H1 (cell line): ENCODE data around the gene SLC6A3. TPM values are rescaled to one million over a fixed set of nuclear protein-coding genes. Genes with fewer than 3 reads are reported as not detected.

Source experiments
- CTCF ChIA-PET: fragments of 300-600 bp; sonication (Branson Sonifier 250); formaldehyde crosslinking; loops from one replicate; lab custom pipeline; 2021; ENCODE audit not compliant: partially characterized antibody; lab: Charles Lee
- POLR2A ChIA-PET: fragments of 300-600 bp; sonication (Branson Sonifier 250); formaldehyde crosslinking; loops from one replicate; lab custom pipeline; 2021; ENCODE audit warnings: inconsistent platforms; ENCODE audit not compliant: partially characterized antibody; lab: Charles Lee
- DNase-seq, 2 experiments: peaks; one replicate each; pipeline versions ENCODE4 v3.0.0 to v3.0.0-alpha.2; 2010 to 2022; ENCODE audit warnings: low spot score in 2 of 2, low read depth in 1 of 2, mixed read lengths in 1 of 2
- FAIRE-seq: peaks from 2 replicates; lab custom pipeline; 2011; peaks lifted over from hg19 to GRCh38; lab: Jason Lieb, UNC
- H2AFZ ChIP-seq: 2 replicates; pipeline ENCODE4 v1.8.1; 2012; ENCODE audit warnings: low read length, inconsistent platforms
- H2AK5ac ChIP-seq: 2 replicates; pipeline ENCODE4 v1.6.1; 2013; ENCODE audit warnings: low read depth, low read length
- H2BK120ac ChIP-seq: replicated peaks from 2 replicates; pipeline ENCODE3; 2013; ENCODE audit warnings: low read depth, low read length, inconsistent platforms
- H2BK12ac ChIP-seq: 2 replicates; pipeline ENCODE4 v1.6.1; 2013; ENCODE audit warnings: low read depth, low read length
- H2BK15ac ChIP-seq: 2 replicates; pipeline ENCODE4 v1.6.1; 2013; ENCODE audit warnings: low read length
- H2BK20ac ChIP-seq: 2 replicates; pipeline ENCODE4 v1.6.1; 2013; ENCODE audit warnings: low read length
- H2BK5ac ChIP-seq: 2 replicates; pipeline ENCODE4 v1.6.1; 2013; ENCODE audit warnings: low read depth, low read length
- H3K14ac ChIP-seq: 2 replicates; pipeline ENCODE4 v1.6.1; 2013; ENCODE audit warnings: inconsistent platforms; ENCODE audit not compliant: insufficient read length
- H3K18ac ChIP-seq: 2 replicates; pipeline ENCODE4 v1.6.1; 2013; ENCODE audit warnings: low read length; ENCODE audit errors: extremely low read depth
- H3K23ac ChIP-seq: 2 replicates; pipeline ENCODE4 v1.6.1; 2013; ENCODE audit warnings: inconsistent platforms; ENCODE audit not compliant: insufficient read length
- H3K23me2 ChIP-seq: 2 replicates; pipeline ENCODE4 v1.6.1; 2013; ENCODE audit warnings: low read depth, low read length
- H3K27ac ChIP-seq: 2 replicates; pipeline ENCODE4 v1.6.1; 2011; ENCODE audit warnings: low read depth, low read length, inconsistent platforms
- H3K27me3 ChIP-seq, 4 experiments: replicated peaks in 1 of 4; 1 replicate in 1 of 4; 2 replicates in 3 of 4; pipeline versions ENCODE4 v1.6.1 to v1.8.1; 2011 to 2013; ENCODE audit warnings: low read length in 3 of 4, mild to moderate bottlenecking in 3 of 4, inconsistent platforms in 2 of 4, mixed read lengths in 2 of 4, moderate library complexity in 1 of 4; ENCODE audit not compliant: control insufficient read depth in 3 of 4, insufficient read depth in 3 of 4; ENCODE audit errors: extremely low read depth in 1 of 4
- H3K36me3 ChIP-seq, 4 experiments: 2 replicates each; pipeline versions ENCODE4 v1.6.1 to v1.8.1; 2011 to 2013; ENCODE audit warnings: mild to moderate bottlenecking in 4 of 4, low read length in 3 of 4, moderate library complexity in 2 of 4, control low read depth in 1 of 4, inconsistent platforms in 1 of 4; ENCODE audit not compliant: insufficient read depth in 4 of 4, control insufficient read depth in 2 of 4
- H3K4ac ChIP-seq: replicated peaks from 2 replicates; pipeline ENCODE3; 2013; ENCODE audit warnings: low read length, low read depth, mixed read lengths, inconsistent platforms; ENCODE audit not compliant: insufficient read length
- H3K4me1 ChIP-seq, 4 experiments: replicated peaks in 1 of 4; 1 replicate in 1 of 4; 2 replicates in 3 of 4; pipeline versions ENCODE4 v1.6.1 to v1.8.1; 2011 to 2013; ENCODE audit warnings: low read length in 3 of 4, inconsistent platforms in 2 of 4, mixed read lengths in 1 of 4; ENCODE audit not compliant: insufficient read depth in 4 of 4, control insufficient read depth in 3 of 4
- H3K4me2 ChIP-seq, 2 experiments: 2 replicates each; pipeline versions ENCODE4 v1.6.1 to v1.8.1; 2011 to 2013; ENCODE audit warnings: low read depth in 2 of 2, low read length in 2 of 2, control low read depth in 1 of 2, inconsistent platforms in 1 of 2, mild to moderate bottlenecking in 1 of 2; ENCODE audit not compliant: insufficient read depth in 1 of 2
- H3K4me3 ChIP-seq, 4 experiments: fragments of 200-600, 300-600 bp in 1 of 4; sonication (generic), shearing (Covaris generic), sonication (Bioruptor Twin) in 1 of 4; 2 replicates each; pipeline versions ENCODE4 v1.5.1 to v1.8.1; 2011 to 2016; ENCODE audit warnings: low read length in 4 of 4, low read depth in 3 of 4, control low read depth in 2 of 4, inconsistent platforms in 2 of 4, mild to moderate bottlenecking in 2 of 4, mixed read lengths in 1 of 4, moderate library complexity in 1 of 4; ENCODE audit not compliant: insufficient read depth in 2 of 4; ENCODE audit errors: extremely low read depth in 1 of 4
- H3K56ac ChIP-seq: replicated peaks from 2 replicates; pipeline ENCODE3; 2013; ENCODE audit warnings: low read depth, mild to moderate bottlenecking, mixed read lengths, low read length, inconsistent platforms; ENCODE audit not compliant: insufficient read length
- H3K79me1 ChIP-seq: 2 replicates; pipeline ENCODE4 v1.6.1; 2013; ENCODE audit warnings: low read depth, low read length, control low read depth
- H3K79me2 ChIP-seq, 2 experiments: 2 replicates each; pipeline versions ENCODE4 v1.6.1 to v1.8.1; 2012 to 2013; ENCODE audit warnings: low read length in 2 of 2, mild to moderate bottlenecking in 2 of 2, inconsistent platforms in 1 of 2; ENCODE audit not compliant: insufficient read depth in 2 of 2, control insufficient read depth in 1 of 2
- H3K9ac ChIP-seq, 4 experiments: replicated peaks in 1 of 4; 1 replicate in 1 of 4; 2 replicates in 3 of 4; pipeline versions ENCODE4 v1.6.1 to v1.8.1; 2011 to 2013; ENCODE audit warnings: low read depth in 3 of 4, low read length in 3 of 4, control low read depth in 2 of 4, mild to moderate bottlenecking in 2 of 4, moderate library complexity in 2 of 4, inconsistent platforms in 1 of 4; ENCODE audit errors: extremely low read depth in 1 of 4
- H3K9me3 ChIP-seq, 2 experiments: 2 replicates each; pipeline versions ENCODE4 v1.6.1 to v1.8.1; 2012 to 2013; ENCODE audit warnings: mild to moderate bottlenecking in 2 of 2, moderate library complexity in 2 of 2, control low read depth in 1 of 2, inconsistent platforms in 1 of 2, low read depth in 1 of 2, low read length in 1 of 2, mixed read lengths in 1 of 2; ENCODE audit not compliant: insufficient read depth in 2 of 2
- H4K20me1 ChIP-seq, 2 experiments: replicated peaks in 1 of 2; 2 replicates each; pipeline versions ENCODE3 to v1.8.1; 2011 to 2013; ENCODE audit warnings: inconsistent platforms in 2 of 2, low read length in 2 of 2, mild to moderate bottlenecking in 1 of 2; ENCODE audit not compliant: insufficient read depth in 2 of 2, control insufficient read depth in 1 of 2
- H4K5ac ChIP-seq: 2 replicates; pipeline ENCODE4 v1.6.1; 2013; ENCODE audit warnings: low read length, low read depth, mixed read lengths, inconsistent platforms; ENCODE audit not compliant: insufficient read length
- H4K8ac ChIP-seq: 2 replicates; pipeline ENCODE4 v1.8.0; 2013; ENCODE audit warnings: mild to moderate bottlenecking, moderate library complexity, low read length, inconsistent platforms; ENCODE audit not compliant: insufficient read depth; ENCODE audit errors: extremely low read depth
- H4K91ac ChIP-seq: replicated peaks from 2 replicates; pipeline ENCODE3; 2013; ENCODE audit warnings: low read length, mixed read lengths, inconsistent platforms; ENCODE audit not compliant: insufficient read length
- E2F6 ChIP-seq: IDR thresholded peaks from 2 replicates; pipeline ENCODE4 v1.6.1; 2012; ENCODE audit warnings: inconsistent platforms
- HDAC2 ChIP-seq, 2 experiments: fragments of 300-600 bp in 1 of 2; sonication (generic) in 1 of 2; IDR thresholded peaks; 2 replicates each; pipeline ENCODE4 v1.6.1; 2011 to 2012; ENCODE audit warnings: low read depth in 2 of 2, low read length in 2 of 2, mild to moderate bottlenecking in 2 of 2, moderate library complexity in 2 of 2, borderline replicate concordance in 1 of 2, inconsistent platforms in 1 of 2
- PHF8 ChIP-seq: fragments of 200-600 bp; sonication (generic); conservative IDR thresholded peaks from 2 replicates; pipeline ENCODE4 v1.7.1; 2012; ENCODE audit warnings: low read depth, mild to moderate bottlenecking, inconsistent platforms, low read length, moderate library complexity
- RBBP5 ChIP-seq: IDR thresholded peaks from 2 replicates; pipeline ENCODE4 v1.7.1; 2012; ENCODE audit warnings: low read depth, mild to moderate bottlenecking, inconsistent platforms, low read length, moderate library complexity, borderline replicate concordance
- SP4 ChIP-seq: IDR thresholded peaks from 2 replicates; pipeline ENCODE4 v1.6.1; 2012; ENCODE audit warnings: low read length, inconsistent platforms
- TEAD4 ChIP-seq: IDR thresholded peaks from 2 replicates; pipeline ENCODE4 v1.6.1; 2012; ENCODE audit warnings: low read depth, low read length, inconsistent platforms, mixed read lengths
- WGBS, 2 experiments: shearing (Covaris generic) in 1 of 2; methylation state at CpG; one replicate each; pipeline versions ENCODE4 v1.1.6 to v1.1.7; 2013 to 2015; ENCODE audit warnings: low lambda C conversion rate in 2 of 2, mixed read lengths in 2 of 2, inconsistent platforms in 1 of 2, low coverage in 1 of 2, missing lambda C conversion rate in 1 of 2; ENCODE audit not compliant: insufficient replicate concordance in 2 of 2, insufficient coverage in 1 of 2, insufficient read length in 1 of 2; ENCODE audit errors: extremely low coverage in 1 of 2, missing lambda C conversion rate in 1 of 2; 5-methylcytosine and 5-hydroxymethylcytosine counted together
- polyA plus RNA-seq, 7 experiments: library from polyadenylated mRNA; depleted of rRNA in 3 of 7; stranded (reverse) in 5 of 7; unstranded in 2 of 7; fragments of >200 nt in 5 of 7; fragments of 200-250 nt in 2 of 7; gene quantifications; 1 replicate in 5 of 7; 2 replicates in 1 of 7; 4 replicates in 1 of 7; pipeline versions ENCODE4 v1.2.1 to v1.2.3, GENCODE V29; 2011 to 2013; ENCODE audit warnings: missing spikeins in 2 of 7, mixed read lengths in 2 of 7
- total RNA-seq: library from RNA; stranded (reverse); fragmentation: NEBNext Ultra II Directional; extraction: Animal tissue kit (Norgen Biotek cat#: 25700); gene quantifications from 2 replicates; pipeline ENCODE4 v1.2.1, GENCODE V29; 2021

Gene SLC6A3
- total and polyA plus RNA-seq, 2 of the 8 experiments (the other 6 are each of a cell fraction or from before 2014, with no cell fraction given) = 0.48 to 0.91 TPM

- H3K9me3 ChIP-seq = peaks cover 9 to 12% of the 10 kb centered on the region in 2 experiments
- H3K27me3 ChIP-seq = peaks cover 0 to 11% (median 8%) of the 10 kb centered on the region in 4 experiments; a peak in 6 of 7 replicates
- H4K91ac ChIP-seq = no peak overlapping the region
- H4K20me1 ChIP-seq = no peaks in the 10 kb centered on the region
- DNase-seq = no peak
- no peak overlapping the region for H3K27ac ChIP-seq
- no peak overlapping the region for H2AFZ ChIP-seq
- no peaks in the 10 kb centered on the region for H3K79me2 ChIP-seq
- no peak overlapping the region for H3K23ac ChIP-seq
- POLR2A ChIA-PET = interaction anchor here (1.4 kb wide), 1 partner anchor 12 kb away, joined by 3 read pairs; no protein-coding TSS in a partner anchor
- H2AK5ac ChIP-seq = no peak overlapping the region
- no peak overlapping the region for H2BK120ac ChIP-seq
- H2BK5ac ChIP-seq = no peak overlapping the region
- no peak overlapping the region for H3K4ac ChIP-seq
- no peak overlapping the region for H3K4me3 ChIP-seq
- H2BK15ac ChIP-seq = no peak overlapping the region
- no peak overlapping the region for H4K5ac ChIP-seq
- H3K23me2 ChIP-seq = peaks cover 5% of the 10 kb centered on the region; the same call in 1 of the 2 replicates
- FAIRE-seq = no peak
- CTCF ChIA-PET = interaction anchor here (0.7 to 2.4 kb wide), 14 partner anchors 10 to 196 kb away, joined by 3 to 7 read pairs (median 4); no protein-coding TSS in a partner anchor
- no peak overlapping the region for H3K9ac ChIP-seq
- no peak overlapping the region for H2BK20ac ChIP-seq
- H3K56ac ChIP-seq = no peak overlapping the region
- 91% methylated on average over 25 of the region's 25 CpGs; no CpG with 5 or more reads in 1 of the 2 experiments for WGBS, 2 experiments
- H4K8ac ChIP-seq = no peak overlapping the region
- TF ChIP-seq SP4 (no peak), RBBP5 (no peak), HDAC2 (IDR thresholded peaks at IDR 0.05; ENCODE audit: borderline replicate concordance in 1 of 2, low read depth in 2 of 2, low read length in 2 of 2) (no peak), PHF8 (no peak), TEAD4 (no peak), E2F6 (no peak)
- H3K14ac ChIP-seq = no peak overlapping the region
- H3K4me2 ChIP-seq = no peak overlapping the region
- H2BK12ac ChIP-seq = no peak overlapping the region
- no peaks in the 10 kb centered on the region for H3K79me1 ChIP-seq
- H3K18ac ChIP-seq = no peak overlapping the region
- H3K4me1 ChIP-seq = peaks cover 0 to 5% (median 0%) of the 10 kb centered on the region in 4 experiments; a peak in 2 of 7 replicates
- H3K36me3 ChIP-seq = no peaks in the 10 kb centered on the region
Measured at GRCh38 chr5:1437876-1438559, 7.2 kb downstream of the SLC6A3 start.
